HTR-8/SVneo (cell line): ENCODE data around the gene FIGN.

Source experiments
- DNase-seq: peaks from one replicate; pipeline ENCODE4 v3.0.0; 2011; ENCODE audit warnings: low spot score, mixed read lengths; ENCODE audit not compliant: insufficient read length
- FAIRE-seq: peaks from 2 replicates; lab custom pipeline; 2011; peaks lifted over from hg19 to GRCh38; lab: Jason Lieb, UNC

Gene FIGN

DNA sequence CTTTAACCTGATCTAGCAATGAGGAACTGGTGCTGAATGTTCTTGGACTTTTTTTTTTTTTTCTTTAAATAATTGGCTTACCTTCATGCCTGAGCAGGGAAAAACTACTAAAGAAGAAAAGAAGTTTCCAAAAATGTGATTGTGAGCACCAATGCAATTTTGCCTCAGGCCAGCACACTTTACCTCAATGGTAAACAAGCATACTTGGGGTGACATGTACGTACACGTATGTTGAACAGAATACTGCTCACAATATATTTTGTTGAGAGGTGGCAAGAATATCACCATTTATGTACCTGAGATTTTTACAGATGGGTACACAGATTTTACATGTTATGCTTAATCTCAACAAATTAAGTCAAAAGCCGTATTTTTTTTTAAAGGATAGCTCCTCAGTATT is 144.3 kb downstream of the FIGN start:
- no peak for DNase-seq
- FAIRE-seq: no peak

DNA sequence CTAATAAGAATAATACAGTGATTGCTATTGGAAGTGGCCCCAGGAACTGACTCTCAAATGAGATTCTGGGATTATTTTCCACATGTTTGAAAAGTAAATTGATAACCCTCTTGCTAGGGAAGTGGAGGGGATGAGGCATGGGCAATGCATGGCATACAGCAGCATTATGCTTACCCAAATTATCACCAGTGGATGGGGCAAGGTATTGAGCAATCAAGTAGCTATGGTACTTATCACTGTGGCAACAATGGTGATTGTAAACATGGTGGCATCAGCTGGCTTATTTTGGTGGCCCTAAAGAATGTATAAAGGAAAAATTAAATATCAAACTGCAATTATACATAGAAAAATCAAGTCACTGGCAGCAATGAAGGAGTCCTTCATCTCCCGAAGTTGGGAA is 155.1 kb downstream of the FIGN start:
- DNase-seq: no peak
- no peak for FAIRE-seq

DNA sequence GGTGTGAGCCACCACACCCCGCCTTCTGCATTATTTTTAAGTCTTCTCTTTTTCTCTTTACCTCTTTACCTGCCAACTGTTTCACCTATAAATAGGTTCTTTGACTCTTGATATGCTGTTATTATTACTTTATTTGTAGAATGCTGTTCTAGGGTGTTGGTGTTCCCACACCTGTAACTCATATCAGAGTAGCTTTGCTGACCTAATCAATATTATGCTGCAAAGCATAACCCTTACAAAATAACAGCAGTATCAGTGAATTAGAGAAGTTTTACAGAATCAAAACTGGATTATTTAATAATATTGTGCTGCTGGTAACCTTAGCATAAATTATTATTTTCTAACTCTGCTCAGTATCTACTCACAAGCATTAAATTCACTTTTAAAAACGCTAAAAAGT is 161.5 kb downstream of the FIGN start:
- DNase-seq (no peak), FAIRE-seq (no peak)

- FAIRE-seq (no peak), DNase-seq (no peak)
These were observed 162.2 kb downstream of the FIGN start for GRCh38 chr2:163573652-163574051.

DNA sequence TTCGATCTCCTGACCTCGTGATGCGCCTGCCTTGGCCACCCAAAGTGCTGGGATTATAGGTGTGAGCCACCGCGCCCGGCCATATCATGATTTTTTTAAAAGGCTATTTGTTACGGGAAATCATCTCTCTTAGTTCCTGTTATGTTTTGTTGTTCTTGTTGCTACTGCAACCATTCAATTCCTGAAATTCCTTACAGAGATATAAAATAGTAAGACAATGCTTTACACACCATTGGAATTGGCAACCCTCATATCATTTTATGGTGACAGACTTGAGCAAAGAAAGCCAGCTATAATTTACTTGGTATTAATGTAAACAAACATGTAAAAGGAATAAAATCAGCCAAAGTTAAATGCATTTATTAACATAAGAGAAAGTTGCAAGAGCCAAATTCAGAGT is 163.0 kb downstream of the FIGN start:
- FAIRE-seq: no peak
- no peak for DNase-seq

DNA sequence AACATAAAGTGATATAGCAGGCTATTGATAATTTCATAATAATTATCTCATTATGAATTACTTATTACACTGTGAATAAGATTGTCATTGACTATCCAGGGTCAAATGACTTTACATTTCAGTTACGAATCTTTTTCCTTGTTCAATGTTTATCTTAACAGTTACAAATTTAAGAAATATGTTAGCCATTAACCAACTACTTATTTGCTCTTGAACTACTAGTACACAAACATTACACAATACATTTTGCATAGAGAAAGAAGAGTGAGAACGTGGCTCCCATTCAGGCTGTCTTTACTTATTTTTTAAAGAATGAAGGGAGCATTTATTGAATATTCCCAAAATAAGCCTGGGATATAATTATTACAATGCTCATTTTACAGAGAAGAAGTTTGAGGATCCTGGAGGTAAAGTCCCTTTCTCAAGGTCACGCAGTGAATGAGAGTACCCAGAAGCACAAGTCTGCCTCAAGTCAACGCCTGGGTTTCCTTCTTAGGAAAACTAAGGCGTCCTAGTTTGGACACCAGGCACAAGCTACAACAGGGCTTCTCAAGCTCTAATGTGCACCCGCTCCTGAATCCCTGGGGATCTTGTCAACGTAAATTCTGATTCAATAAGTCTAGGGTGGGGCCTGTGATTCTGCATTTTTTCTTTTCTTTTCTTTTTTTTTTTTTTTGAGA is 164.2 kb downstream of the FIGN start:
- DNase-seq (no peak), FAIRE-seq (no peak)

- DNase-seq (no peak), FAIRE-seq (no peak)
These were observed 165.4 kb downstream of the FIGN start for GRCh38 chr2:163570391-163570790.

DNA sequence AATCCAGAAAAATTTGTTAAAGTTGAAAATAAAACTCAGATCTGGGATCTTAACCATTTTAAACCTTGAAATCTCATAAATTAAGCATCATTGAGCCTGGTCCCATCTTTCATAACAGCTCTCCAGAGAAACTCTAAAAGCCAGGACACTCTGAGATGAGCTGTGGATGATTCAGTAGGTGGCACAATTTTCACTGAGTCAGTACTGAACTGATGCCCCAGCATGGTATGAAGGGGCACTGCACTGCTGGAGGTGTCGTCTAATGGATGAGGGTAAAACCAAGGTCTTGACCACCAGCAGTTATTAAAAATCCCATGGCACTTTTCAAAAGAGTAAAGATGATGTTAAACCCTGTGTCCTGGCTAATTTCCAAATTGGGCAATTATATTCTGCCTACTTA is 170.6 kb downstream of the FIGN start:
- DNase-seq: no peak

DNA sequence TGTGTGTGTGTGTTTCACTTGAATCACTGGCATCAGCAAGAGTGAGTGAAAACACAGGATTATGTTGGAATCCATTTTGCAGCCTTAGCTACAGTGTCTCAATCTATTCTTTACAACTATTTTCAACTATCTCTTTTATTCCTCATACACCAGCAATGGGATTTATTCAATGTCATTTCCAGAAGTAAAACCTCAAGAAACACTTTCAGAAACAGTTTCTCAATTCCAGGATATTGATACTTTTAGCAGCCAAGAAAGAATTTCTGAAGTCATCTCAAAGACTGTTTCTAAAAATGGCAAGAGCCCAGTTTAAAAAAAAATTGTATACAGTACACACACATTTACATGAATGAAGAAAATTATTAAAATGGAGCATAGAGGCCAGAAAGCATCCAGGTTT is 171.6 kb downstream of the FIGN start:
- FAIRE-seq: no peak
- no peak for DNase-seq

More for the DNA sequence above, 170.6 kb downstream of the FIGN start:
- no peak for FAIRE-seq

GRCh38 chr2:163563336-163563735 is 172.5 kb downstream of the FIGN start:
- FAIRE-seq (no peak), DNase-seq (no peak)

DNA sequence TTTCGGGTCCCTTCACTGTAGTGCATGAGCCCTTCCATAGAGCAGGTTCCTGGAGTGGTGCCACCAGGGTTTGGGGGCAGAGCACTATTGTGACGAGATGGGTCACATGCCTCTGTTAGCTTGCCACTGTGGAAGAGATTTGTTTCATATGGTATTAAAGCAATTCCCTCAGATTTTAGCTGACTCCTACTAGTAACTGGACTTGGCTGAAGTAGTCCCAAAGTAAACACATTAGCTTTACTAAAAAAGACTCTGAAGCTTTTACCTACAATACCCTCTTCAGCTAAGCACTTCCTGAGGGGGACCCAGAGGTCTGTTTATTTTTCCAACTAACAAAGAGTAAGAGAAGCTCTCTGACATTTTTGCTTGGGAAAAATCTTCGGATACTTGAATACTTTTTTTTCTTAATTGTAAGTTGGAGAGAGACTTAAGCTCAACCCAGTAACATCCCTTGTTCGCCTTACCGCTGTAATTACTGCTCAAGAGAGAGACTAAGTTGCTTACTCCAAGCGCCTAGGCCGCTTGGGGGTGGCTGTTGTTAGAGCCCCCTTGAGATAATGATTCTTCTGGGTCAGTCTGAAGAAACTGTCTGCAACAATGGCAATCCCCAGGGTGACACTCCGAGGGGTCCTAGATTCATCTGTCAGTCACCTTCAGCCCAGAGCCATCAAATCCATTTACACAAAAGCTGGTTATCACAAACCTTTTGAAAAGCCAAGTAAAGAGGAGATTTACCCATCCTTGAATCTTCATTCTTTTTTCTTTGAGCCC is 177.4 kb downstream of the FIGN start:
- FAIRE-seq: no peak
- no peak for DNase-seq

GRCh38 chr2:163556511-163556910 is 179.3 kb downstream of the FIGN start:
- FAIRE-seq: no peak
- DNase-seq: no peak

DNA sequence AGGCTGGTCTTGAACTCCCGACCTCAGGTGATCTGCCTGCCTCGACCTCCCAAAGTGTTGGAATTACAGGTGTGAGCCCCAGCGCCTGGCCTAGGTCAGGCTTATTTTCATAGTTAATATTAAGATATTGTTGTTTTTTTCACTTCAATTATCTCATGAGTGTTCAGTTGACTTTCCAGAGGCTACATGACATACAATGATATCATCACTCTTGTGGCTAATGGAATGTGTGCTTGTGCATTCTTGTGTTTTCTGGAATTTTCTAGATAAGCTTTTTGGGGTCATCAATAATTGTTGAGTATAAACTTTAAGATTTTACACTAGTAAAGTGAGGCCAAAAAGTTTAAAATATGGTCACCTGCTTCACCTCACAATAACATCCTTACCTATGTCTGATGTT is 180.9 kb downstream of the FIGN start:
- FAIRE-seq: no peak
- DNase-seq: no peak

DNA sequence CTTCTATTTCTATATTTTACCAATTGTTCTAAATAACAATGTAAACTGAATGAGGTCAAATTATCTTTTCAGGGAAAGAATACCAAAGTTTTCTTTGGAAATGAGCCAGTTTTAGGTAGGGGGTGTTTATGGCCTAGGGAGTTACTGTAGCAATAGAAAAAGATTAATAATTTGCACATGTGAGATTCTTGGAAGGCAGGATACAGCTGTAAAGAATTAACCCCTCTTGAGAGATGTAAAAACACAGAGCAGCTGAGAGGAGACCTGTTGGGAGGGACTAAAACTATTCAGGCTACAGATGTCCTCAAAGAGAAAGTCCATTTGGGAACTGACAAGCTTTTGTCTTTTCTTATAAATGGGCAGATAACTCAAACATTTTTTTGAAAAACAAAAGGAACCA is 182.2 kb downstream of the FIGN start:
- DNase-seq (no peak), FAIRE-seq (no peak)

DNA sequence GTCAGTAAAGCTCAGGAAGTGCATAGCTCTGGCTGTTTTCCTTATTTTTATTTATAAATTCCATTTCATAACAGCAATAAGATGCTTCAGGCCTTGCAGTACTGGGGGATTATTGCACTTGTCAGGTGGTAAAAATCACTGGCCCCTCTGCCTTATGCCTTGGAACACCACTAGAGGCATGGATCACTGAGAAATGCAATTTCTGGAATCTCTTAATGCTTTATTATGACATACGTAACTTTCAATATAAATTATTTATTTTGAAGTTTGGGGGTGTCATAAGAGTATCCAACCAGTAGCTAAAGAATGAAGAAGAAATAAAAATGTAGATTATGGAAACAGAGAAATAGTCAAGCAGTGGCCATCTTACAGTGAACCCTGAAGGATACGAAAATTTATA is 183.1 kb downstream of the FIGN start:
- FAIRE-seq (no peak), DNase-seq (no peak)

DNA sequence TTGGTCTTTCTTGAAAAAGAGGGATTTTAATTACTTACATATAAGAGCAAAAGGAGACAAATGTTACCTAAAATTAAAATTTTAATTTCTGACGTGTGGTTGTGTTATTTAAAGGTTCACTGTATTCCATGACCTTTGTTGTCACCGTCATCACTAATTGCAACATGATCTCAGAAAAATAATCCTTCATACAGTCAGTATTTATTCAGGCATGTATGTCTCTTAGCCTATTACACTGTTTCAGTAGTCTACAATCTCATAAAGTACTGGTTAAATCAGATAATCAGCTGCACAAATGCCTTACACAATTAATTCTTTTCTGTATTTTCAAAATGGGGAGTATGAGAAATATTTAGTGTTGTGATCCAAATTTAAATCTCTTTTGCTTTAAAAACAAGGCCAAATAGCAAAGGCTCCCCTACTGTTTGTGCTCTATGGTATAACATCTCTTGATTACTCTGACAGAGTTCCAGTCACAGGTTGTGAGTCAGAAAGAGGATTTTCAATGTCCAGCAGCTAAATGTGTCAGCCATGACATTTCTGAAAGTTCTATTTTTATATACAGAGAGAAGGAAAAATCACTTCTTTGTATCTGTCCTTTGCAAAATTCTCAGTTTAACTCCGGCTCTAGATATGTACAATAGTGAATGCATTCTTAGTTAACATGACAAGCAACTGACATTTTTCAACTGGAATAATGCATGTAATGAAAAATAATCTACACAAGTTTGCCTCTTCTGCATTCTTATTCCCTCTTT is 184.0 kb downstream of the FIGN start:
- DNase-seq (no peak), FAIRE-seq (no peak)

DNA sequence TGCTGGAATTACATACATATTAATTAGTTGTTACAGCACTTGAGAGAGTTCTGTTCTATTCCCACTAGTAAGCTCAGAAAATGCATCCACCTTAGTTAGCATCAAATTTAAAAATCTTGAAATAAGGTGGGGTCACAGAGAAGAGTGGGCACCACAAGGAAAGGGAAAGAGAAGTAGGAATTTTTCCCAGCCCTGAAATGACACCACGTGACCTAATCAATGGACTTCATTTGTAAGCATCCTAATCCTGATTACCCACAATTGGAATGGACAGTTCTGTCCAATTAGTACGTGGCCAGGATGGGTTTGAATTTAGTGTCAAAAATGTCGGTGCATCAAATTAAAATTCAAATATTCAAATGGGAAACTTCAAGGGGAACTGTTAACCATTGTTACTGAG is 186.8 kb downstream of the FIGN start:
- DNase-seq (no peak), FAIRE-seq (no peak)
